ENCODE measurements around the gene JAZF1. TPM values are rescaled to one million over a fixed set of nuclear protein-coding genes. Genes with fewer than 3 reads are reported as not detected.
A peak's percentile ranks its signal among the peaks of the same experiment; 100 is the strongest.

JAZF1 gene
- total RNA-seq, 1 experiment from 2014 or later: 0.90 TPM

DNA sequence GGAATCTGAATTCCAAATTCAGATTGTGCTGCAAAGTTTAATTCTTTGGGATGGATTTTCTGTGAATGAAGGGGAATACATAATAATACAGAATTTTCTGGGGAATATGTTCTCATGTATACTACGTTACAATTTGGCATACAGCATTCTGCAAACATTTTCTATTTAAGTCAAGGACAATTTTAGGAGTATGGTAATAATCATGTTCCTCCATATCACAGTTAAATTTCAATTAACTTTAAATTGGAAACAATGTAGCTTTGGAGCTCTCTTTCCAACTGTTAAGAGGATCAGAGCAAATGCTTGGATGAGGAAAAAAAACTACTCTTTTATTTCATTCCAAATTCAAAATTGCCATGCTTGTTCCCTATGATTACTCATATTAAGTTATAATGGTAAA lies 217.5 kb downstream of the JAZF1 start:
- H2AFZ ChIP-seq: no peak overlapping the region
- no peak for TF ChIP-seq EZH2 (IDR thresholded peaks at IDR 0.05; ENCODE audit: low read depth)
- TF ChIP-seq, protein P1, sequence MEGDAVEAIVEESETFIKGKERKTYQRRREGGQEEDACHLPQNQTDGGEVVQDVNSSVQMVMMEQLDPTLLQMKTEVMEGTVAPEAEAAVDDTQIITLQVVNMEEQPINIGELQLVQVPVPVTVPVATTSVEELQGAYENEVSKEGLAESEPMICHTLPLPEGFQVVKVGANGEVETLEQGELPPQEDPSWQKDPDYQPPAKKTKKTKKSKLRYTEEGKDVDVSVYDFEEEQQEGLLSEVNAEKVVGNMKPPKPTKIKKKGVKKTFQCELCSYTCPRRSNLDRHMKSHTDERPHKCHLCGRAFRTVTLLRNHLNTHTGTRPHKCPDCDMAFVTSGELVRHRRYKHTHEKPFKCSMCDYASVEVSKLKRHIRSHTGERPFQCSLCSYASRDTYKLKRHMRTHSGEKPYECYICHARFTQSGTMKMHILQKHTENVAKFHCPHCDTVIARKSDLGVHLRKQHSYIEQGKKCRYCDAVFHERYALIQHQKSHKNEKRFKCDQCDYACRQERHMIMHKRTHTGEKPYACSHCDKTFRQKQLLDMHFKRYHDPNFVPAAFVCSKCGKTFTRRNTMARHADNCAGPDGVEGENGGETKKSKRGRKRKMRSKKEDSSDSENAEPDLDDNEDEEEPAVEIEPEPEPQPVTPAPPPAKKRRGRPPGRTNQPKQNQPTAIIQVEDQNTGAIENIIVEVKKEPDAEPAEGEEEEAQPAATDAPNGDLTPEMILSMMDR (conservative IDR thresholded peaks at IDR 0.05): no peak
- CTCF ChIA-PET: no interaction called here

DNA sequence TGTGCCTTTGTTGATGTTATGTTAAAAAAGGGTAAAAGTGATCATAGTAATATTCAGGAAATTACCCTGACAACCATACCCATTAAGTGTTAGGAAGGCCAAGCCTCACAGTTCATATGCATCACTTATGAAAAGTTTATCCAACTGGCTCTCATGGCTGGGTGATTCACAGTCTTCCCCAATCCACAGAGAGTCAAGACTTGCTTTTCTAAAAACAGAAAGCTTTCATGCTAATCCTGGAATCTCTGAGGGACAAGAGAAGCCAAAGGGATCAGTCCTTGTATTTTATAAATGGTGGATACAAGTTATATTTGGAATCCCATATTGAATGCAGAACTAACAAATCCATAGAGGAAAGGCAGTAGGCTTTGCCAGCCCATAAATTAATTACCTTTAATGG lies 218.3 kb downstream of the JAZF1 start:
- Histone ChIP-seq H3K27ac (no peak overlapping the region), H3K36me3 (ENCODE audit: low read depth) (no peaks in the 10 kb centered on the region), H3K9me3 (ENCODE audit: insufficient read depth, low read depth) (no peaks in the 10 kb centered on the region), H3K4me3 (no peak overlapping the region), H2AFZ (no peak overlapping the region), H3K4me1 (replicated peaks; ENCODE audit: insufficient read depth) (peaks cover 4% of the 10 kb centered on the region; the same call in 1 of the 2 replicates), H3F3A (ENCODE audit: insufficient read depth, low read depth) (no peaks in the 10 kb centered on the region; the same call in 1 of the 2 replicates), H3K27me3 (ENCODE audit: insufficient read depth, low read depth) (no peaks in the 10 kb centered on the region), H3K4me2 (no peak overlapping the region), H3K9me2 (ENCODE audit: insufficient read depth) (no peaks in the 10 kb centered on the region), H3K79me2 (ENCODE audit: low read depth) (no peaks in the 10 kb centered on the region), H4K20me1 (ENCODE audit: insufficient read depth) (no peaks in the 10 kb centered on the region)
- TF ChIP-seq, protein P1 (conservative IDR thresholded peaks at IDR 0.05): no peak
- TF ChIP-seq EZH2 (IDR thresholded peaks at IDR 0.05; ENCODE audit: low read depth): no peak
- POLR2A ChIA-PET (ENCODE audit: unreplicated experiment): no interaction called here
- DNase-seq: no peak
- BruUV-seq (replicated peaks): no TSS peak
- intact Hi-C loops (cut with micrococcal nuclease; ENCODE audit: unreplicated experiment): no loop called here
- CTCF ChIA-PET: no interaction called here

More for the DNA sequence above, 217.5 kb downstream of the JAZF1 start:
- H3K36me3 ChIP-seq (ENCODE audit: low read depth): no peaks in the 10 kb centered on the region
- no peak for DNase-seq
- peaks cover 4% of the 10 kb centered on the region; the same call in 1 of the 2 replicates for H3K4me1 ChIP-seq (replicated peaks; ENCODE audit: insufficient read depth)
- H4K20me1 ChIP-seq (ENCODE audit: insufficient read depth): no peaks in the 10 kb centered on the region
- no peaks in the 10 kb centered on the region; the same call in 1 of the 2 replicates for H3F3A ChIP-seq (ENCODE audit: insufficient read depth, low read depth)
- H3K79me2 ChIP-seq (ENCODE audit: low read depth): no peaks in the 10 kb centered on the region
- no peak overlapping the region for H3K27ac ChIP-seq
- no peak overlapping the region for H3K4me3 ChIP-seq
- H3K9me3 ChIP-seq (ENCODE audit: insufficient read depth, low read depth): no peaks in the 10 kb centered on the region
- POLR2A ChIA-PET (ENCODE audit: unreplicated experiment): interaction anchor here (0.7 kb wide), 1 partner anchor 118 kb away, joined by 6 read pairs; no protein-coding TSS in a partner anchor
- H3K9me2 ChIP-seq (ENCODE audit: insufficient read depth): no peaks in the 10 kb centered on the region
- no peaks in the 10 kb centered on the region for H3K27me3 ChIP-seq (ENCODE audit: insufficient read depth, low read depth)
- no peak overlapping the region for H3K4me2 ChIP-seq
- intact Hi-C loops (cut with micrococcal nuclease; ENCODE audit: unreplicated experiment): no loop called here
- no TSS peak for BruUV-seq (replicated peaks)

DNA sequence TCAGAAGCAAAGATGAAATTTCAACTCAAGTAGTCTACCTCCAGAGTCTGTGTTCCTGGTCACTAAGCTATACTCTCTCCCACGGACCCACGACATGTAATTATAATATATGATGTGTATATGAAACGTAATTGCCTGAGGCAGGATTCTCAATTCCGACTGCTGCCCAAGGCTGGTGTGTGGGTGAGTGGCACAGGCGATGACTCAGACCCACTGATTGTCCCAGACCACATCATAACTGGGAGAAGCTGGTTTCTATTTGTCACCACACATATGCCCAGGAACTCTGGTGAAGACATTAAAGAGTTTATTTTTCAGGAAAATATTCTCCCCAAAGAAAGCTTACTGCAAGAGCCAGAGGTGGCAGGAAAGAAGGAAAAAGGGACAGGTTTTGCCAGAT lies 219.3 kb downstream of the JAZF1 start:
- no peak for TF ChIP-seq EZH2 (IDR thresholded peaks at IDR 0.05; ENCODE audit: low read depth)
- TF ChIP-seq, protein P1 (conservative IDR thresholded peaks at IDR 0.05): no peak
- Histone ChIP-seq H3K79me2 (ENCODE audit: low read depth) (no peaks in the 10 kb centered on the region), H3K9me2 (ENCODE audit: insufficient read depth) (no peaks in the 10 kb centered on the region), H3K4me3 (no peak overlapping the region), H3K36me3 (ENCODE audit: low read depth) (no peaks in the 10 kb centered on the region), H3K9me3 (ENCODE audit: insufficient read depth, low read depth) (no peaks in the 10 kb centered on the region), H3K27ac (no peak overlapping the region), H4K20me1 (ENCODE audit: insufficient read depth) (no peaks in the 10 kb centered on the region), H3K4me1 (replicated peaks; ENCODE audit: insufficient read depth) (peaks cover 4% of the 10 kb centered on the region; the same call in 1 of the 2 replicates), H3K27me3 (ENCODE audit: insufficient read depth, low read depth) (no peaks in the 10 kb centered on the region), H3F3A (ENCODE audit: insufficient read depth, low read depth) (no peaks in the 10 kb centered on the region; the same call in 1 of the 2 replicates), H2AFZ (no peak overlapping the region; the same call in 1 of the 2 replicates), H3K4me2 (no peak overlapping the region)
- POLR2A ChIA-PET (ENCODE audit: unreplicated experiment): interaction anchor here (0.6 to 0.7 kb wide), 3 partner anchors 22 to 355 kb away, joined by 5 read pairs; no protein-coding TSS in a partner anchor
- CTCF ChIA-PET: interaction anchor here (0.7 kb wide), 1 partner anchor 765 kb away, joined by 3 read pairs; no protein-coding TSS in a partner anchor
- BruUV-seq (replicated peaks): no TSS peak
- intact Hi-C loops (cut with micrococcal nuclease; ENCODE audit: unreplicated experiment): no loop called here
- peak; percentile 55 to 60 for DNase-seq

Data from PC-9 (cell line).